Spleen (tissue), 7 donors: ENCODE data around the gene VMP1.

Experiments used
- POLR2A ChIP-seq, 3 donors: fragments of 450-650 bp; IDR thresholded peaks; one replicate each; pipeline ENCODE4 v1.5.1; 2017; ENCODE audit warnings: antibody characterized with exemption in 3 of 3, mild to moderate bottlenecking in 1 of 3
- POLR2AphosphoS5 ChIP-seq, 3 donors: sonication (generic); formaldehyde crosslinking; IDR thresholded peaks; one replicate each; pipeline ENCODE4 v1.5.1; 2017; ENCODE audit warnings: antibody characterized with exemption in 3 of 3
- TF ChIP-seq, protein P1 (sequence below), 11 experiments: fragments of 200-600 bp in 7 of 11; fragments of 450-650 bp in 4 of 11; sonication (generic) in 4 of 11; IDR thresholded peaks in 8 of 11; conservative IDR thresholded peaks in 3 of 11; 1 replicate in 7 of 11; 2 replicates in 4 of 11; pipeline versions ENCODE4 v1.4.0 to v1.8.0; 2016 to 2021; ENCODE audit warnings: antibody characterized with exemption in 11 of 11, inconsistent platforms in 4 of 11, mild to moderate bottlenecking in 1 of 11
- donor health status: DM: no; HTN: no; CAD: no; lungs with moderate emphysema.
- donor health status: DM: no; HTN: no; CAD: no.
- donor health status: DM: no; HTN: no; CAD: no.

DNA sequence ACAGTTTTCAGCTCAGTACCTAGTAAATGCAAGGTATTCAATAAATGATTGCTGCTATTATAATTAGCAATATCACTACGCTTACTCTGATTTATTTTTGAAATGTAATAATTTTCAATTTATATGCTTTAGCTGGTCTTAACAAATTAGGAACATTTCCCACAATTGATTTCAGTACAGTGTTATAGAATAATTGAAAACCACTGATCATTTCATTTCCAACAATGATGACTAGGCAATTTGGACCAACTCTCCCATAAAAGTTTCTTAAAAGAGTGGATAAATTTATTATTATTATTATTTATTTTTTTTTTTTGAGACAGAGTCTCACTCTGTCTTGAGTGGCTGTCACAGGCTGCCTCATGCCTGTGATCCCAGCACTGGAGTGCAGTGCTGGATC is 41.1 kb downstream of the VMP1 start:
- TF ChIP-seq, protein P1, sequence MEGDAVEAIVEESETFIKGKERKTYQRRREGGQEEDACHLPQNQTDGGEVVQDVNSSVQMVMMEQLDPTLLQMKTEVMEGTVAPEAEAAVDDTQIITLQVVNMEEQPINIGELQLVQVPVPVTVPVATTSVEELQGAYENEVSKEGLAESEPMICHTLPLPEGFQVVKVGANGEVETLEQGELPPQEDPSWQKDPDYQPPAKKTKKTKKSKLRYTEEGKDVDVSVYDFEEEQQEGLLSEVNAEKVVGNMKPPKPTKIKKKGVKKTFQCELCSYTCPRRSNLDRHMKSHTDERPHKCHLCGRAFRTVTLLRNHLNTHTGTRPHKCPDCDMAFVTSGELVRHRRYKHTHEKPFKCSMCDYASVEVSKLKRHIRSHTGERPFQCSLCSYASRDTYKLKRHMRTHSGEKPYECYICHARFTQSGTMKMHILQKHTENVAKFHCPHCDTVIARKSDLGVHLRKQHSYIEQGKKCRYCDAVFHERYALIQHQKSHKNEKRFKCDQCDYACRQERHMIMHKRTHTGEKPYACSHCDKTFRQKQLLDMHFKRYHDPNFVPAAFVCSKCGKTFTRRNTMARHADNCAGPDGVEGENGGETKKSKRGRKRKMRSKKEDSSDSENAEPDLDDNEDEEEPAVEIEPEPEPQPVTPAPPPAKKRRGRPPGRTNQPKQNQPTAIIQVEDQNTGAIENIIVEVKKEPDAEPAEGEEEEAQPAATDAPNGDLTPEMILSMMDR (IDR thresholded peaks at IDR 0.05 in 8 of 11, conservative IDR thresholded peaks at IDR 0.05 in 3 of 11): no peak
- no peak for TF ChIP-seq POLR2A (IDR thresholded peaks at IDR 0.05)
- no peak for TF ChIP-seq POLR2AphosphoS5 (IDR thresholded peaks at IDR 0.05)
